ENCODE measurements around the gene IGSF21.

The IGSF21 gene

DNA sequence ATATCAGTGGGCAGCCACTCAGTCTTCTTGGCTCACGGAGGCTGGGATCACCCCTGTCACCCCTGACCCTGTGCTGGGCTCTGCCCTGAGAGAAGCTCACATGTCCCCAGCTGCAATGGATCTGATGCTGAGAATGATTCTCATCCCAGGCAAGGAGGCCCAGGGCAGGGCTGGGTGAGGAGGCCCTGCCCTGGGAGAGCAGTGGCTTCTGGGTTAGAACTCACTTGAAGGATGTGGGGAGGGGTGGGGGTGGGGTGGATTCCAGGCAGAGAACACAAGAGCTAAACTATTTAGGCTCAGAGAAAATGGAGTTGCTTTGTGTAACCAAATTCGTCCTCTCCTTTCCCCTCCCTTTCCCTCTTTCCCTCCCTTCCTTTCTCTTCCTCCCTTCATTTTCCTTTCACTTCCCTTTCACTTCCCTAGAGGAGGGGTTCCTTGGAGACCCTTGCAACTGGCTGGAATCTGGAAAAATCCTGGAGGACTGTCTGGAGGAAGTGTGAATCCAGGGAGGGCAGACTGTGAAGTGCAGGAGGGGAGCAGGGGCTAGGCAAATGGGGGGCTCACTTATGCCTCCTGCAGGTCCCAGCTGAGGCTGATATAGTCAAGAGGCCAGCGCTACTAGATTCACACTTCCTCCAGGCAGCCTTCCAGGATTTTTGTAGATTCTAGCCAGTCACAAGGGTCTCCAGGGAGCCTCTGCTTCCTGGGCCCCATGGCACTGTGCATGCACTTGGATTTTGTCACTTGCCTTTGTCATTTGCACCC lies 47.0 kb downstream of the IGSF21 start:
- TF ChIP-seq, protein P1, sequence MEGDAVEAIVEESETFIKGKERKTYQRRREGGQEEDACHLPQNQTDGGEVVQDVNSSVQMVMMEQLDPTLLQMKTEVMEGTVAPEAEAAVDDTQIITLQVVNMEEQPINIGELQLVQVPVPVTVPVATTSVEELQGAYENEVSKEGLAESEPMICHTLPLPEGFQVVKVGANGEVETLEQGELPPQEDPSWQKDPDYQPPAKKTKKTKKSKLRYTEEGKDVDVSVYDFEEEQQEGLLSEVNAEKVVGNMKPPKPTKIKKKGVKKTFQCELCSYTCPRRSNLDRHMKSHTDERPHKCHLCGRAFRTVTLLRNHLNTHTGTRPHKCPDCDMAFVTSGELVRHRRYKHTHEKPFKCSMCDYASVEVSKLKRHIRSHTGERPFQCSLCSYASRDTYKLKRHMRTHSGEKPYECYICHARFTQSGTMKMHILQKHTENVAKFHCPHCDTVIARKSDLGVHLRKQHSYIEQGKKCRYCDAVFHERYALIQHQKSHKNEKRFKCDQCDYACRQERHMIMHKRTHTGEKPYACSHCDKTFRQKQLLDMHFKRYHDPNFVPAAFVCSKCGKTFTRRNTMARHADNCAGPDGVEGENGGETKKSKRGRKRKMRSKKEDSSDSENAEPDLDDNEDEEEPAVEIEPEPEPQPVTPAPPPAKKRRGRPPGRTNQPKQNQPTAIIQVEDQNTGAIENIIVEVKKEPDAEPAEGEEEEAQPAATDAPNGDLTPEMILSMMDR (IDR thresholded peaks at IDR 0.05; ENCODE audit: control extremely low read depth, extremely low read depth, low read depth, missing control alignments): no peak
- CTCF ChIA-PET: no interaction called here
- DNase-seq (ENCODE audit: extremely low spot score): no peak
- POLR2A ChIA-PET: no interaction called here

DNA sequence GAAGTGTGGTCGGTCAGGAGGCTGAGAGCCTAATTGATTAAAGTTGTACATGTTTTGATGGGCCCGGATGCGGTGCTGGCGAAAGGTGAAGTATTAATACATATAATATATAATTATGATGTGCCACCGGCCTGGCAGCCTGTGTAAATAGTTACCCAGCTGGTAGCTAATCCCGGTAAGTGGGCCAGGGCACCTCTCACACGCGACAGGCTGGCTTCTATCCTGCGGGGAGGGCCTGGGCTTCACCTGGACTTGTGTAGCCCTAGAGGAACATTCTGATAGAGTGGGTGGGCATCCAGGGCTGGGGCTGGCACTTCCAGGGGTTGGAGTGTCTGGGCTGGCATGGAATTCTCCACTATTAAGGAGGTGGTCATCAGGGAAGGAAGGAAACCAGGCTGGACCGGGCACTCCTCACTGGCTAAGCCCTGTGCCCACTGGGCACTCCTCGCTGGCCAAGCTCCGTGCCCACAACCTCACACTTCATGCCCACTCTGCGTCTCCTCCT lies 48.3 kb downstream of the IGSF21 start:
- ChIA-PET CTCF (no interaction called here), POLR2A (no interaction called here)
- TF ChIP-seq, protein P1 (IDR thresholded peaks at IDR 0.05; ENCODE audit: control extremely low read depth, extremely low read depth, low read depth, missing control alignments): no peak
- DNase-seq (ENCODE audit: extremely low spot score): no peak

DNA sequence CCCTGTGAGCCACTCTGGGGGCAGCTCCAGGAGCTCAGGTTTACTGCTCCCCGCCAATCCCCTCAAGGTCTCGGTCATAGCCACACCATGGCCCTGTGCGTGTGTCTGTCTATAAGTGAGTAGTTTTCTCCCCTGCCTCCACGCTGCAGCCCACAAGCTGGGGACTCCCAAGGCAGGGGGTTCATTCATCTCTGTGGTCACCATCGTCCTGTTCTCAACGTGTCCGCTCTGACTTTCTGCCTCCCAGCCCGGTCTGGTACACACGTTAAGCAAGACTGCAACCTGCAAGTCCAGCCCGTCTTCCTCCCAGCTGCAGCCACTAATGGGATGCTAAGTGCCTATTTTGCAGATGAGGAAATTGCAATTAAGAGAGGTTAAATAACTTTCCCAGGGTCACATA lies 49.8 kb downstream of the IGSF21 start:
- CTCF ChIA-PET: interaction anchor here (1.3 kb wide), 1 partner anchor 57 kb away, joined by 3 read pairs; no protein-coding TSS in a partner anchor
- POLR2A ChIA-PET: no interaction called here
- TF ChIP-seq, protein P1 (IDR thresholded peaks at IDR 0.05; ENCODE audit: control extremely low read depth, extremely low read depth, low read depth, missing control alignments): no peak
- no peak for DNase-seq (ENCODE audit: extremely low spot score)

DNA sequence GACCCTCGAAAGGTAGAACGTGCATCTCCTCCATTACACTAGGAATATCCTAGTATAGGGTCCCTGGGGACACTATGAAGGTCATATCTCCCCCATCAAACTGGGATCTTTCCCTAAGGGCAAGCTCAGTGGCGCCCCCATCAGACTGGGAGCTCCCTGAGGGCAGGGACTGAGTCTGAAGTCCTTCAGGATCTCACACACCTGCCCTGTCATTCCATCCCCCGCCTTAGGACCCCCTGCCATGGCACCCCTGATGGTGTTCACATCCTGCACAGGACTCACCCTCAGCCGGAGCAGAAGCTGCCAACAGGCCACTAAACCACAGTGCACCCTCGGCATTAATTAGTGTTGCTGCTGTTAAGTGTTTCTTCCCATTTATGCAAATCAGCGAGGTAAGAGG lies 50.4 kb downstream of the IGSF21 start:
- CTCF ChIA-PET: no interaction called here
- POLR2A ChIA-PET: no interaction called here
- TF ChIP-seq, protein P1 (IDR thresholded peaks at IDR 0.05; ENCODE audit: control extremely low read depth, extremely low read depth, low read depth, missing control alignments): no peak
- DNase-seq (ENCODE audit: extremely low spot score): no peak

DNA sequence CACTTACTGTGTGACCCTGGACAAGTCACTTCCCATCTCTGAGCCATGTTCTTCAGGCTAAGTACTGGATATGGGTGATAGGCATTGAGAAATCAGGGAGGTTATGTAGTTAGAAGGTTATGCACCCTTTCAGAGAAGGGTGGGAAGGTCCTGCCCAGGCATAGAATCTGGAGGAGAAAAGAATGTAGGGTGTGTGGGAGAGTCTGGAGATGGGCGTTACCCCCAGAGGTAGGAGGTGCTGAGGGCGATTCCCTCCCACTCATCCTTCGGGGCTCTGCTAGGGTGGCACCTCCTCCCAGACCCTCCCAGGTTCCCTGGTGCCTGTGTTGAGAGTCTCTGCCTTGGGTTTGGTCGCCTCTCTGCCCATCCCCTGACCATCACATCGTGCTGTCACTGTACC lies 51.1 kb downstream of the IGSF21 start:
- no peak for DNase-seq (ENCODE audit: extremely low spot score)
- TF ChIP-seq, protein P1 (IDR thresholded peaks at IDR 0.05; ENCODE audit: control extremely low read depth, extremely low read depth, low read depth, missing control alignments): no peak
- POLR2A ChIA-PET: no interaction called here
- CTCF ChIA-PET: no interaction called here

DNA sequence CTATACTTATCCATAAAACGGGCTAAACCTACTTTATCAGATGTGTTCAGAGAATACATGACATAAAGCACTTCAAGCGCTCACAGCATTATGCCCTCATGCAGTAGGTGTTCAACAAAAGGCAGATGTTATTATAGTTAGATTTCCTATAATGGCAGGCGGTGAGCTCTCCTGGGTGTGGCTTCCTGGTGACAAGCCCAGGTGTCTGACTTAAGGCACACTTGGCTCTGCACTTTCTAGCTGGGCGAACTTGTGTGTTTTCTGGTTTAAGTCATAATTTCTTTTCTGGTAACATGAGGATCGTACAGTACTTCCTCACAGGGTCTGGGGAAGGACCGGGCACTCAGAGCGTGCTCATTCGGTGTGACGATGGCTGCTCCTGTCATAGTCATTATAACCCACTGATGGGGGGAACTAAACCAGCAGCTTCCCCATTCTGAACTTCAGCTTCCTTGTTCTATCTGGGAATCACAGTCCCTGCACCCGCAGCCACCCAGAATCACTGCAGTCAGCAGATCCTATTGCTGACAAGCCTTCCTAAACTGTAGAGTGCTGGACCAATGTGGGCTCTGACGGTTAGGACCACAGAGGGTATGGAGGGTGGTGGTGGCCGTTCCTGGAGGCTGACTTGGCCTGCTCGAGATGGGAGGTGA lies 52.8 kb downstream of the IGSF21 start:
- ChIA-PET POLR2A (no interaction called here), CTCF (no interaction called here)
- TF ChIP-seq, protein P1 (IDR thresholded peaks at IDR 0.05; ENCODE audit: control extremely low read depth, extremely low read depth, low read depth, missing control alignments): no peak
- no peak for DNase-seq (ENCODE audit: extremely low spot score)
